HEK293 (cell line): Measurements from ENCODE around the gene KLHL18.
"Not testable (repeated sequence)": the region's sequence is repeated elsewhere in the genome, so short reads cannot be mapped to it uniquely, and the experiment has no call there.

ENCODE experiments used
- CTCF ChIA-PET: fragments of 350-600 bp; formaldehyde crosslinking; extraction: SDS; loops from one replicate; lab custom pipeline; 2021; ENCODE audit warnings: antibody characterized with exemption; lab: Yijun Ruan, JAX
- POLR2A ChIA-PET: fragments of 300-600 bp; formaldehyde crosslinking; extraction: SDS; loops from one replicate; lab custom pipeline; 2020; ENCODE audit warnings: antibody characterized with exemption, inconsistent platforms; lab: Yijun Ruan, JAX
- H3K27ac ChIP-seq: fragments of 200-500 bp; sonication (Bioruptor generic); 2 replicates; pipeline ENCODE4 v1.5.1; 2014; ENCODE audit warnings: low read depth, low read length, control low read depth, inconsistent platforms; ENCODE audit errors: extremely low read depth
- H3K36me3 ChIP-seq, 2 experiments: fragments of 200-500 bp in 1 of 2; sonication (Bioruptor generic) in 1 of 2; 1 replicate in 1 of 2; 2 replicates in 1 of 2; pipeline ENCODE4 v1.5.1; 2014 to 2017; ENCODE audit warnings: inconsistent platforms in 2 of 2, low read length in 2 of 2; ENCODE audit not compliant: control insufficient read depth in 2 of 2, insufficient read depth in 1 of 2
- H3K4me1 ChIP-seq: fragments of 200-500 bp; sonication (Bioruptor generic); 2 replicates; pipeline ENCODE4 v1.5.1; 2014; ENCODE audit warnings: mild to moderate bottlenecking, low read length, inconsistent platforms; ENCODE audit not compliant: control insufficient read depth, insufficient read depth
- H3K4me3 ChIP-seq: 2 replicates; pipeline ENCODE4 v1.5.1; 2011; ENCODE audit warnings: low read depth, mild to moderate bottlenecking, control low read depth, low read length, moderate library complexity
- H3K9me3 ChIP-seq: fragments of 200-500 bp; sonication (Bioruptor generic); 2 replicates; pipeline ENCODE4 v1.5.1; 2014; ENCODE audit warnings: low read depth, low read length, inconsistent platforms; ENCODE audit not compliant: control insufficient read depth, insufficient read depth
- GLIS1 ChIP-seq: fragments of 450-650 bp; formaldehyde crosslinking; IDR thresholded peaks from 2 replicates; pipeline ENCODE4 v1.5.1; 2016; ENCODE audit warnings: missing biosample characterization, missing genetic modification characterization
- HOXA7 ChIP-seq: sonication (generic); formaldehyde crosslinking; IDR thresholded peaks from 2 replicates; pipeline ENCODE4 v1.8.1; 2022; ENCODE audit warnings: missing genetic modification reagents, borderline replicate concordance
- HOXD13 ChIP-seq: sonication (generic); formaldehyde crosslinking; IDR thresholded peaks from 2 replicates; pipeline ENCODE4 v1.8.0; 2022; ENCODE audit warnings: missing genetic modification reagents, borderline replicate concordance
- KLF16 ChIP-seq: fragments of 450-650 bp; formaldehyde crosslinking; IDR thresholded peaks from 2 replicates; pipeline ENCODE4 v1.5.1; 2017; ENCODE audit warnings: missing biosample characterization, missing genetic modification characterization
- MZF1 ChIP-seq: fragments of 450-650 bp; formaldehyde crosslinking; IDR thresholded peaks from 2 replicates; pipeline ENCODE4 v1.5.1; 2017; ENCODE audit warnings: missing biosample characterization, missing genetic modification characterization, borderline replicate concordance
- RBAK ChIP-seq: fragments of 450-650 bp; formaldehyde crosslinking; IDR thresholded peaks from 2 replicates; pipeline ENCODE4 v1.5.1; 2016; ENCODE audit warnings: missing biosample characterization, missing genetic modification characterization
- YY2 ChIP-seq: fragments of 450-650 bp; formaldehyde crosslinking; IDR thresholded peaks from 2 replicates; pipeline ENCODE4 v1.5.1; 2016; ENCODE audit warnings: missing biosample characterization, missing genetic modification characterization
- ZBTB1 ChIP-seq: fragments of 450-650 bp; formaldehyde crosslinking; IDR thresholded peaks from 2 replicates; pipeline ENCODE4 v1.5.1; 2016; ENCODE audit warnings: missing biosample characterization, missing genetic modification characterization
- ZBTB20 ChIP-seq: fragments of 450-650 bp; formaldehyde crosslinking; IDR thresholded peaks from 2 replicates; pipeline ENCODE4 v1.5.1; 2016; ENCODE audit warnings: missing biosample characterization, missing genetic modification characterization
- ZBTB8A ChIP-seq: fragments of 450-650 bp; formaldehyde crosslinking; IDR thresholded peaks from 2 replicates; pipeline ENCODE4 v1.5.1; 2016; ENCODE audit warnings: missing biosample characterization, missing genetic modification characterization
- ZNF140 ChIP-seq: fragments of 450-650 bp; formaldehyde crosslinking; IDR thresholded peaks from 2 replicates; pipeline ENCODE4 v1.5.1; 2016; ENCODE audit warnings: missing biosample characterization, missing genetic modification characterization
- ZNF202 ChIP-seq: fragments of 450-650 bp; formaldehyde crosslinking; IDR thresholded peaks from 2 replicates; pipeline ENCODE4 v1.5.1; 2016; ENCODE audit warnings: missing biosample characterization, missing genetic modification characterization, borderline replicate concordance
- ZNF302 ChIP-seq: fragments of 450-650 bp; formaldehyde crosslinking; IDR thresholded peaks from 2 replicates; pipeline ENCODE4 v1.5.1; 2016; ENCODE audit warnings: missing biosample characterization, missing genetic modification characterization, low read depth
- ZNF350 ChIP-seq: fragments of 450-650 bp; formaldehyde crosslinking; IDR thresholded peaks from 2 replicates; pipeline ENCODE4 v1.5.0; 2017; ENCODE audit warnings: missing biosample characterization, mild to moderate bottlenecking, missing genetic modification characterization
- ZNF514 ChIP-seq: fragments of 450-650 bp; formaldehyde crosslinking; IDR thresholded peaks from 2 replicates; pipeline ENCODE4 v1.5.1; 2016; ENCODE audit warnings: missing biosample characterization, missing genetic modification characterization
- ZNF529 ChIP-seq: fragments of 450-650 bp; formaldehyde crosslinking; IDR thresholded peaks from 2 replicates; pipeline ENCODE4 v1.5.1; 2017; ENCODE audit warnings: missing genetic modification characterization, missing biosample characterization; ENCODE audit not compliant: insufficient replicate concordance
- ZNF548 ChIP-seq: fragments of 450-650 bp; formaldehyde crosslinking; IDR thresholded peaks from 2 replicates; pipeline ENCODE4 v1.5.1; 2016; ENCODE audit warnings: missing biosample characterization, missing genetic modification characterization
- ZNF560 ChIP-seq: fragments of 450-650 bp; formaldehyde crosslinking; IDR thresholded peaks from 2 replicates; pipeline ENCODE4 v1.5.1; 2017; ENCODE audit warnings: missing biosample characterization, missing genetic modification characterization, borderline replicate concordance
- ZNF561 ChIP-seq: fragments of 450-650 bp; IDR thresholded peaks from 2 replicates; pipeline ENCODE4 v1.5.1; 2018; ENCODE audit warnings: missing biosample characterization, missing genetic modification characterization, borderline replicate concordance
- ZNF571 ChIP-seq: fragments of 450-650 bp; formaldehyde crosslinking; IDR thresholded peaks from 2 replicates; pipeline ENCODE4 v1.5.0; 2017; ENCODE audit warnings: missing biosample characterization, missing genetic modification characterization
- ZNF585B ChIP-seq: fragments of 450-650 bp; formaldehyde crosslinking; IDR thresholded peaks from 2 replicates; pipeline ENCODE4 v1.5.1; 2016; ENCODE audit warnings: missing biosample characterization, missing genetic modification characterization
- ZNF701 ChIP-seq: fragments of 450-650 bp; formaldehyde crosslinking; IDR thresholded peaks from 2 replicates; pipeline ENCODE4 v1.5.1; 2016; ENCODE audit warnings: missing biosample characterization, missing genetic modification characterization
- ZNF747 ChIP-seq: fragments of 450-650 bp; formaldehyde crosslinking; IDR thresholded peaks from 2 replicates; pipeline ENCODE4 v1.5.1; 2016; ENCODE audit warnings: missing biosample characterization, missing genetic modification characterization
- ZNF776 ChIP-seq: fragments of 450-650 bp; formaldehyde crosslinking; IDR thresholded peaks from 2 replicates; pipeline ENCODE4 v1.5.0; 2017; ENCODE audit warnings: missing biosample characterization, missing genetic modification characterization, borderline replicate concordance
- ZSCAN18 ChIP-seq: fragments of 450-650 bp; formaldehyde crosslinking; IDR thresholded peaks from 2 replicates; pipeline ENCODE4 v1.5.1; 2016; ENCODE audit warnings: missing biosample characterization, missing genetic modification characterization
- TF ChIP-seq, protein P1 (sequence below): fragments of 450-650 bp; IDR thresholded peaks from 2 replicates; pipeline ENCODE4 v1.5.1; 2018; ENCODE audit warnings: missing biosample characterization, missing genetic modification characterization
- TF ChIP-seq, protein P2 (sequence below): fragments of 450-650 bp; formaldehyde crosslinking; IDR thresholded peaks from 2 replicates; pipeline ENCODE4 v1.5.1; 2017; ENCODE audit warnings: missing biosample characterization, missing genetic modification characterization

KLHL18 gene

GRCh38 chr3:47315069-47315647 lies 32.4 kb downstream of the KLHL18 start:
- Histone ChIP-seq H3K36me3 (peaks cover 0 to 8% of the 10 kb centered on the region in 2 experiments; a peak in 1 of 3 replicates), H3K27ac (no peak overlapping the region), H3K9me3 (no peaks in the 10 kb centered on the region), H3K4me3 (no peak overlapping the region), H3K4me1 (no peaks in the 10 kb centered on the region)
- POLR2A ChIA-PET: no interaction called here
- CTCF ChIA-PET: interaction anchor here (4.7 kb wide), 1 partner anchor 9 kb away, joined by 27 read pairs; no protein-coding TSS in a partner anchor
- TF ChIP-seq RBAK (tag by site-specific recombination) (no peak), ZNF561 (tag by site-specific recombination) (no peak), ZNF747 (tag by site-specific recombination) (no peak), ZNF350 (no peak), ZNF514 (no peak), MZF1 (no peak), ZNF140 (tag by site-specific recombination) (no peak)

GRCh38 chr3:47316151-47316550 lies 33.4 kb downstream of the KLHL18 start:
- H3K4me3 ChIP-seq, POLR2A ChIA-PET, H3K27ac ChIP-seq, H3K4me1 ChIP-seq, H3K9me3 ChIP-seq: not testable (repeated sequence)
- H3K36me3 ChIP-seq: peaks cover 0 to 17% of the 10 kb centered on the region in 2 experiments; a peak in 1 of 3 replicates
- CTCF ChIA-PET: interaction anchor here (0.6 kb wide), 1 partner anchor 66 kb away, joined by 4 read pairs; no protein-coding TSS in a partner anchor

DNA sequence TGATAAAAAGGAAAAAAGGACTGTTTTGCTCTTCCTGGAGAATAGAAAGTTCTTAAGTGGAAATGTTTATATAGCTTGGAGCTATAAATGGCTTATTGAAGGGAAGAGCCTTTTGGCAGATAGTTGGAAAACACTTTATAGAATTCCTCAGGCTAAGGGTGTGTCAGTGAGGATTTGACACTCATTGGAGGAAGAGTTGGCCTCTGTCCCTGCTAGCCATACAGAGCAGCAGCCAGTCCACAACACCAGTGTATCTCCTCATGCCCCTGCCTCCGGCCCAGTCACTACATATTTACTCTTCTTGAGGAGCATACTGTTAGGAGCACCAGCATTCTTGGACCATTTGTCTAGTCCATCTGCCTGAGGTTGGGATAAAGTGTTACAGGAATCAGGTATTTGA lies 36.2 kb downstream of the KLHL18 start:
- TF ChIP-seq HOXA7 (CRISPR knock-in tag): no peak
- no peak for TF ChIP-seq ZBTB8A (tag by site-specific recombination)
- no peak for TF ChIP-seq ZNF776 (tag by site-specific recombination)
- no peak for TF ChIP-seq KLF16 (tag by site-specific recombination)
- TF ChIP-seq GLIS1 (tag by site-specific recombination): no peak
- no peak for TF ChIP-seq ZNF202 (tag by site-specific recombination)
- no peak for TF ChIP-seq ZNF701 (tag by site-specific recombination)
- no peak for TF ChIP-seq ZNF548
- TF ChIP-seq ZNF585B (tag by site-specific recombination): no peak
- TF ChIP-seq ZSCAN18 (tag by site-specific recombination): no peak
- no peak for TF ChIP-seq ZNF571
- CTCF ChIA-PET: no interaction called here
- no peaks in the 10 kb centered on the region for H3K9me3 ChIP-seq
- H3K27ac ChIP-seq: no peak overlapping the region
- no peaks in the 10 kb centered on the region for H3K4me1 ChIP-seq
- peaks cover 0 to 40% of the 10 kb centered on the region in 2 experiments; a peak in 2 of 3 replicates for H3K36me3 ChIP-seq
- POLR2A ChIA-PET: no interaction called here
- H3K4me3 ChIP-seq: no peak overlapping the region

- Histone ChIP-seq H3K4me3 (no peak overlapping the region), H3K36me3 (peaks cover 0 to 48% of the 10 kb centered on the region in 2 experiments; a peak in 2 of 3 replicates), H3K9me3 (no peaks in the 10 kb centered on the region), H3K4me1 (no peaks in the 10 kb centered on the region), H3K27ac (no peak overlapping the region)
- CTCF ChIA-PET: no interaction called here
- POLR2A ChIA-PET: no interaction called here
- TF ChIP-seq YY2 (tag by site-specific recombination) (no peak), ZBTB20 (tag by site-specific recombination) (no peak), ZNF560 (tag by site-specific recombination) (no peak), HOXD13 (no peak), ZNF529 (tag by site-specific recombination) (no peak), ZNF302 (tag by site-specific recombination) (no peak), ZBTB1 (tag by site-specific recombination) (no peak)
- TF ChIP-seq, protein P1, sequence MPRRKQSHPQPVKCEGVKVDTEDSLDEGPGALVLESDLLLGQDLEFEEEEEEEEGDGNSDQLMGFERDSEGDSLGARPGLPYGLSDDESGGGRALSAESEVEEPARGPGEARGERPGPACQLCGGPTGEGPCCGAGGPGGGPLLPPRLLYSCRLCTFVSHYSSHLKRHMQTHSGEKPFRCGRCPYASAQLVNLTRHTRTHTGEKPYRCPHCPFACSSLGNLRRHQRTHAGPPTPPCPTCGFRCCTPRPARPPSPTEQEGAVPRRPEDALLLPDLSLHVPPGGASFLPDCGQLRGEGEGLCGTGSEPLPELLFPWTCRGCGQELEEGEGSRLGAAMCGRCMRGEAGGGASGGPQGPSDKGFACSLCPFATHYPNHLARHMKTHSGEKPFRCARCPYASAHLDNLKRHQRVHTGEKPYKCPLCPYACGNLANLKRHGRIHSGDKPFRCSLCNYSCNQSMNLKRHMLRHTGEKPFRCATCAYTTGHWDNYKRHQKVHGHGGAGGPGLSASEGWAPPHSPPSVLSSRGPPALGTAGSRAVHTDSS (tag by site-specific recombination): no peak
- TF ChIP-seq, protein P2, sequence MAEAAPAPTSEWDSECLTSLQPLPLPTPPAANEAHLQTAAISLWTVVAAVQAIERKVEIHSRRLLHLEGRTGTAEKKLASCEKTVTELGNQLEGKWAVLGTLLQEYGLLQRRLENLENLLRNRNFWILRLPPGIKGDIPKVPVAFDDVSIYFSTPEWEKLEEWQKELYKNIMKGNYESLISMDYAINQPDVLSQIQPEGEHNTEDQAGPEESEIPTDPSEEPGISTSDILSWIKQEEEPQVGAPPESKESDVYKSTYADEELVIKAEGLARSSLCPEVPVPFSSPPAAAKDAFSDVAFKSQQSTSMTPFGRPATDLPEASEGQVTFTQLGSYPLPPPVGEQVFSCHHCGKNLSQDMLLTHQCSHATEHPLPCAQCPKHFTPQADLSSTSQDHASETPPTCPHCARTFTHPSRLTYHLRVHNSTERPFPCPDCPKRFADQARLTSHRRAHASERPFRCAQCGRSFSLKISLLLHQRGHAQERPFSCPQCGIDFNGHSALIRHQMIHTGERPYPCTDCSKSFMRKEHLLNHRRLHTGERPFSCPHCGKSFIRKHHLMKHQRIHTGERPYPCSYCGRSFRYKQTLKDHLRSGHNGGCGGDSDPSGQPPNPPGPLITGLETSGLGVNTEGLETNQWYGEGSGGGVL (tag by site-specific recombination): no peak
Measured at GRCh38 chr3:47319956-47320355, 37.2 kb downstream of the KLHL18 start.
